ENCODE data around the gene CACNB4. TPM values are rescaled to one million over a fixed set of nuclear protein-coding genes. Genes with fewer than 3 reads are reported as not detected.

The CACNB4 gene
- total and polyA plus RNA-seq, 10 of the 15 experiments (the other 5 are each of a cell fraction or from before 2014, with no cell fraction given) = 2.0 to 21.6 (median 9.3) TPM

DNA sequence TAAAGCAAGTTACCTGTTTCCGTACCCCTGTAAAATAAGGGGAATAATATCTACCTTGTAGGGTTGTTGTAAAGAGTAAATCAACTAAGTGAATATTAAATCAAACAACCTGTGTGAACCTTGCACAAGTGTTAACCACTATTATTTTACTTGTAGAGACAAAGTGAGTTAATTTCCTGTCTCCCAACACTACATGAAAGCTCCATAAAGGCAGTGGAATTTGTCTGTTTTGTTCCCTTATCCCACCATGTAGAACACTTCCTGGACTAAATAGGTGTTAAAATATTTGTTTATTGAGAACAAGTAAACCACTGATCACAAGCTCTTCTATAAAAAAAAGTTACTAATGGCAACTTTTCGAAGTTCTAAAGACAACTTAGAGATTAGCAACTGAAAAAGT is 274.0 kb downstream of the CACNB4 start:
- no peak for DNase-seq (ENCODE audit: low read depth, low spot score)
- POLR2A ChIA-PET = interaction anchor here (0.5 to 0.7 kb wide), 3 partner anchors 10 to 194 kb away, joined by 3 to 5 read pairs (median 4); no protein-coding TSS in a partner anchor
- Histone ChIP-seq H3K4me3 (peak overlapping the region; percentile 10; the same call in 1 of the 2 replicates), H3K36me3 (ENCODE audit: control insufficient read depth in 2 of 2, insufficient read depth in 2 of 2, low read length in 1 of 2) (no peaks in the 10 kb centered on the region), H4K20me1 (ENCODE audit: control insufficient read depth, insufficient read depth) (no peaks in the 10 kb centered on the region; the same call in 1 of the 2 replicates), H2AFZ (ENCODE audit: control insufficient read depth, low read depth, low read length) (no peak overlapping the region), H3K9ac (ENCODE audit: control insufficient read depth, insufficient read depth, low read length) (no peak overlapping the region), H3K79me2 (ENCODE audit: control insufficient read depth, insufficient read depth, low read length) (peaks cover 75% of the 10 kb centered on the region), H3K4me1 (ENCODE audit: control insufficient read depth, insufficient read depth, low read length) (peaks cover 14% of the 10 kb centered on the region), H3K27me3 (replicated peaks in 1 of 2; ENCODE audit: control insufficient read depth in 2 of 2, insufficient read depth in 2 of 2, low read length in 1 of 2) (no peaks in the 10 kb centered on the region), H3K27ac (ENCODE audit: control insufficient read depth, insufficient read depth) (no peak overlapping the region), H3K4me2 (ENCODE audit: control insufficient read depth, insufficient read depth) (peak overlapping the region; percentile 73), H3K9me3 (replicated peaks; ENCODE audit: control insufficient read depth, insufficient read depth, low read length) (no peaks in the 10 kb centered on the region; the same call in 2 of the 3 replicates)
- ATAC-seq = no peak
- RAD21 ChIA-PET (ENCODE audit: unreplicated experiment) = interaction anchor here (0.6 to 2.1 kb wide), 3 partner anchors 13 to 57 kb away, joined by 3 to 4 read pairs (median 3); no protein-coding TSS in a partner anchor
- CTCF ChIA-PET = interaction anchor here (1.3 kb wide), 2 partner anchors 16 to 201 kb away, joined by 4 to 5 read pairs; no protein-coding TSS in a partner anchor
- 100% methylated on average over 2 of the region's 2 CpGs for WGBS (ENCODE audit: insufficient coverage, insufficient replicate concordance, low lambda C conversion rate, missing lambda C conversion rate)
- in situ Hi-C loops (cut with MboI) (no loop called here), intact Hi-C loops (cut with micrococcal nuclease; ENCODE audit: unreplicated experiment) (loop anchor here (10.0 kb wide), 1 partner anchor 340 kb away; no protein-coding TSS in a partner anchor)
- SMC1A ChIA-PET (ENCODE audit: uncharacterized antibody, unreplicated experiment) = interaction anchor here (1.1 to 3.8 kb wide), 6 partner anchors 14 to 207 kb away, joined by 3 to 15 read pairs (median 6); no protein-coding TSS in a partner anchor
- BruUV-seq (replicated peaks) = no TSS peak
- no peak for FAIRE-seq
- TF ChIP-seq ZBTB33 (IDR thresholded peaks at IDR 0.05) (no peak), CBX3 (IDR thresholded peaks at IDR 0.05; ENCODE audit: borderline replicate concordance, low read depth) (no peak), NRF1 (conservative IDR thresholded peaks at IDR 0.05; ENCODE audit: low read depth, low read length) (no peak), PAX5 (IDR thresholded peaks at IDR 0.05; ENCODE audit: borderline replicate concordance, low read depth, low read length) (no peak), MTA3 (IDR thresholded peaks at IDR 0.05; ENCODE audit: borderline replicate concordance, low read length) (no peak), DPF2 (IDR thresholded peaks at IDR 0.05) (no peak), BCL11A (IDR thresholded peaks at IDR 0.05; ENCODE audit: low read depth, low read length) (no peak), NFYA (IDR thresholded peaks at IDR 0.05; ENCODE audit: borderline replicate concordance, low read depth, low read length) (no peak), E2F8 (IDR thresholded peaks at IDR 0.05; ENCODE audit: low read depth, partially characterized antibody) (no peak), CEBPZ (IDR thresholded peaks at IDR 0.05; ENCODE audit: low read depth, low read length) (no peak), ZNF207 (IDR thresholded peaks at IDR 0.05; ENCODE audit: borderline replicate concordance) (no peak)
- TF ChIP-seq, protein P1, sequence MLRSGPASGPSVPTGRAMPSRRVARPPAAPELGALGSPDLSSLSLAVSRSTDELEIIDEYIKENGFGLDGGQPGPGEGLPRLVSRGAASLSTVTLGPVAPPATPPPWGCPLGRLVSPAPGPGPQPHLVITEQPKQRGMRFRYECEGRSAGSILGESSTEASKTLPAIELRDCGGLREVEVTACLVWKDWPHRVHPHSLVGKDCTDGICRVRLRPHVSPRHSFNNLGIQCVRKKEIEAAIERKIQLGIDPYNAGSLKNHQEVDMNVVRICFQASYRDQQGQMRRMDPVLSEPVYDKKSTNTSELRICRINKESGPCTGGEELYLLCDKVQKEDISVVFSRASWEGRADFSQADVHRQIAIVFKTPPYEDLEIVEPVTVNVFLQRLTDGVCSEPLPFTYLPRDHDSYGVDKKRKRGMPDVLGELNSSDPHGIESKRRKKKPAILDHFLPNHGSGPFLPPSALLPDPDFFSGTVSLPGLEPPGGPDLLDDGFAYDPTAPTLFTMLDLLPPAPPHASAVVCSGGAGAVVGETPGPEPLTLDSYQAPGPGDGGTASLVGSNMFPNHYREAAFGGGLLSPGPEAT (IDR thresholded peaks at IDR 0.05; ENCODE audit: low read depth) = no peak
- TF ChIP-seq, protein P2, sequence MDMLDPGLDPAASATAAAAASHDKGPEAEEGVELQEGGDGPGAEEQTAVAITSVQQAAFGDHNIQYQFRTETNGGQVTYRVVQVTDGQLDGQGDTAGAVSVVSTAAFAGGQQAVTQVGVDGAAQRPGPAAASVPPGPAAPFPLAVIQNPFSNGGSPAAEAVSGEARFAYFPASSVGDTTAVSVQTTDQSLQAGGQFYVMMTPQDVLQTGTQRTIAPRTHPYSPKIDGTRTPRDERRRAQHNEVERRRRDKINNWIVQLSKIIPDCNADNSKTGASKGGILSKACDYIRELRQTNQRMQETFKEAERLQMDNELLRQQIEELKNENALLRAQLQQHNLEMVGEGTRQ (IDR thresholded peaks at IDR 0.05; ENCODE audit: borderline replicate concordance, low read depth, low read length) = no peak
